GM20000 (cell line): ENCODE data around the gene NOSTRIN.
"Not testable (repeated sequence)": the region's sequence is repeated elsewhere in the genome, so short reads cannot be mapped to it uniquely, and the experiment has no call there.

Experiments
- DNase-seq: peaks from one replicate; pipeline ENCODE4 v3.0.0; 2012; ENCODE audit warnings: low spot score
- CTCF ChIP-seq: IDR thresholded peaks from 2 replicates; pipeline ENCODE4 v1.5.1; 2012; ENCODE audit warnings: mild to moderate bottlenecking, control low read depth; ENCODE audit errors: extremely low read depth, missing control alignments

The NOSTRIN gene

GRCh38 chr2:168767258-168767657 lies 35.2 kb upstream of the NOSTRIN start:
- no peak for DNase-seq
- no peak for TF ChIP-seq CTCF

- DNase-seq = not testable (repeated sequence)
These were observed 34.1 kb upstream of the NOSTRIN start for GRCh38 chr2:168768357-168768756.

- DNase-seq = no peak
- no peak for TF ChIP-seq CTCF
These were observed 31.6 kb upstream of the NOSTRIN start for GRCh38 chr2:168770796-168771195.

GRCh38 chr2:168772704-168773103 lies 29.7 kb upstream of the NOSTRIN start:
- no peak for TF ChIP-seq CTCF
- no peak for DNase-seq

- TF ChIP-seq CTCF = no peak
- no peak for DNase-seq
These were observed 29.3 kb upstream of the NOSTRIN start for GRCh38 chr2:168773128-168773527.

- peak; percentile 35 for DNase-seq
- TF ChIP-seq CTCF = peak; percentile 68
These were observed 28.5 kb upstream of the NOSTRIN start for GRCh38 chr2:168773719-168774521.

GRCh38 chr2:168775837-168776236 lies 26.6 kb upstream of the NOSTRIN start:
- DNase-seq = no peak
- TF ChIP-seq CTCF = no peak

- no peak for DNase-seq
- no peak for TF ChIP-seq CTCF
These were observed 21.8 kb upstream of the NOSTRIN start for GRCh38 chr2:168780669-168781071.
